ENCODE results near the gene CHSY1.
"Not testable (repeated sequence)": the region's sequence is repeated elsewhere in the genome, so short reads cannot be mapped to it uniquely, and the experiment has no call there.

CHSY1 gene

DNA sequence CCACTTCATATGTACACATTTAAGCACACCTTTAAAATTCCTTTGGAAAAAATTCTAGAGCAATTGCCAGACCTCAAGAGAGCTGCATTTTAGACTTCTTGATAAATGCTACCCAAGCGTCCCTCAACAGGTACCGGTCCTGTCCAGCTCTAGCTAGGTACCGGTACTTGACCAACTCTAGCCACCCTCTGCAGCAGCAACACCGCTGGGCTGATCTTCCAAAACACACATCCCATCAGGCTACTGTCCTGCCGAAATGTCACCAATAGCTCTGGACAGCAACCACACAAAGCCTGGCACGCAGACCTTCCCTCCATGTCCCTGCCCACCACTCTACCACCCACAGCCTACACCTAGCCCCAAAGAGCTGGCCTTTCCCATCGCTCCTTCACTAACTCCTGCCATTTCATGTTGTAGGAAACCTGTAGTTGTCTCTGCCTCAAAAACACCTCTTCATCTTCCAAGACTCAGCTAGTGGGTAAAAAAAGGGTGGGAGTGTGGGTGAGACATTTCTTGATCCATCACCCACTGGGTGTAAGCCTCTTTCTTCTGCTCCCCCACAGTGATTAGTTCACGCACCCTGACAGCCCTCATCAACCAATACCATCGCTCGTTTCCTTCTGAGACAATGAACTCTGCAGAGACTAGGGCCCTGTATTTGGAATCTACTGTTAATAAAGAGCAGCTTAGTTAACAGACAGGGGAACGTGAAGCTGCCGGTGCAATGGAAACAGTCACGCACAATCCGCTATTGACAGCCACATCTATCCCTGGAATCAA, 6.8 kb downstream of the CHSY1 start:
- no peak for DNase-seq

DNA sequence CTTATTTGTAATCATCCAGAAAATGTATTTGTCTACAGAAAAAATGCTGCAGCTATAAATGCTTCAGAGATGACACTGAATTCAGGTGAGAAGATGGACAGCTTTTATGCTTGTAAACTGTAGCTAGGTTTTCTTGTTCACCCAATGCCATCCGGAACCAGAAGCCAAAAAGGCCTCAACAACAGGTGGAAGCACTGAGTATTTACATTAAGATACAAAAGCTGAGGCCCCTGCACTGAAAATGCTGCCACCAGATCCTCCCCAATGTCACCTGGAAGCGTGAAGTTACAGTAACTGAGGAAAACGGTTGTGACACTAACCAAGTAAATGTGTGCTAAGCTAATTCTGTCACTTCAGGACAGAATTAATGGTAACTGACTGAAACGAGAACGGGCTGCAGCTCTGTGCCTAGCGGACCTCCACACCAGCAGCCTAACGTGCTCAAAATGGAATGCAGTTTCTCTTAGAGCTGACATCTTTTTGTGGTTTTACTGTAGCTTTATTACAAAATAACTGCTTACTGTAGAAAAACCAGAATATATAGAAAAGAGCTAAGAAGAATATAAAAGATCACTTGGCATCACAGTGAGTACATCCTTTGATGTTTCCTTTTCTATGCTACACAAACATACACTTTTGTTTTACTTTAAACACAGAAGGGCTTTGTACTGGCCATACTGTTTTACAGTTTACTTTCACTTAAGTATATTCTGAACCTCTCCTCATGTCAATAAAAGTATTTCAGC, 7.6 kb downstream of the CHSY1 start:
- no peak for DNase-seq

DNA sequence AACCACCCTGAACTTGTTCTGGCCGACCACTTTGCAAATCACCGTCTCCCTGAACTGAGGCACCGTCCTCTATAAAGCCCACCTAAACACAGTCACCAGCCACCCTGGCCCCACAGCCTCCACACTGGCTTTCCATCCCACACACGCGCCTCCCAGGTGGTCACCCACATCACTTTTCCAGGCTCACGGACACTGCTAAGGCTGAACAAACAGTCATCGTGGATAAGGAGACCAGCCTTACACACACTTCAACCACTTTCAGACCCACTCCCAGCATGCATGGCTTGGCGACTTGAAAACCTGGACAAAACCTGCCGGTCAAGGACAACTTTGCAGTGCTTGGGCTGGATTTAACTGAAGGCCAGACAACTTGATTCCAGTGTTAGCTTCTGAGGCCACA, 8.4 kb downstream of the CHSY1 start:
- DNase-seq = no peak

DNA sequence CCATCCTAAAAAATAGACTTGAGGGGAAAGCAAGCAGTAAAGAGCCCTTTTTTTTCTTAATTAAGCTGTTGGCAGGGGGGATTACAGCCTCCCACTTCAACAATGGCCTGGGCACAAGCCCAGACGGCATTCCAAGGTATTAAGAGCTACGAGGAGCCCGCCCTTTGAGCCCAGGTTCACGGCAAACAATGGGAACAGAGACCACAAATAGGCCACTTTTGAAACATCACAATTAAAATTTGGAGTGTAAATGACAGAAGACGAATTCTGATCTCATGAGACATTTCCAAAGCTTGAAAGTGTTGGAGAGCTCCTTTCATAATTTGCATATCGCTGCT, 8.9 kb downstream of the CHSY1 start:
- peak; percentile 47 for DNase-seq

DNA sequence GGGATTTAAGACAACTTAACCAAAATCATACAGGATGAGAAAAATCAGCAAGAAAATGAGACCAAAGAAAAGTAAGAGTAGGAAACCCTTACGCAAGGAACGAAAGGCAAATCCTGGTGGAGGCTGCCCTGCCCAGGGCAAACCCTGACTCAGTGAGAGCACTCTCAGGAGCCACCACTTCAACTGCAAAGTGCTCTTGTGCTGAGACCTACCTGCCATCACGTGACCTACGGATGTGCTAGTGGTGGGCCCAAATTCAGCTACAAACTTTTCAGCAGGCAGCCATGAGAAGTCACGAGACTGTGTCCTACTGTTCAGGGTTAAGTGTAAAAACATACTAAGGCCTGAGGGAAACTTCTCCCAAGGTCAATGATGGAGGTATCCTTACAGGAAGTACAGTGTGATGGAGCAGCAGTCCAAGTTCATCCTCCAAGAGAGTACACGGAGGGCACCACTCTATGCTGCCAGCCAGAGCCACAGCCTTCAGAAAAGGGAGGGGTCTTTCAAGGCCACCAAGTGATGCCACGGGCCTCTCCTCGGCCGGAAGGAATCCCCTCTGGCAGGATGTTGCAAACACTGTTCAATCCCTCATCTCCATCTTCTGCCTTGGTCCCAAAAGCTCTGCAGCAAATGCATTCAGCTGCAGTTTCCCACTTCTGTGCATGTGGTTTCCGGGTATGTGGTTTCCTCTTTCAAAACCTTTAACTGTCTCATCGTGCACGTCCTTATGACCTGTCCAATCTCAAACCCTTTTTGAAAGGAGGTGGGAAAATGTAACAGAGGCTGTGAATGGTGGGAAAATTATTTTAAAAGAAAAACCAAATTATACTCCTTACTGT, 9.5 kb downstream of the CHSY1 start:
- DNase-seq = peak; percentile 46

DNA sequence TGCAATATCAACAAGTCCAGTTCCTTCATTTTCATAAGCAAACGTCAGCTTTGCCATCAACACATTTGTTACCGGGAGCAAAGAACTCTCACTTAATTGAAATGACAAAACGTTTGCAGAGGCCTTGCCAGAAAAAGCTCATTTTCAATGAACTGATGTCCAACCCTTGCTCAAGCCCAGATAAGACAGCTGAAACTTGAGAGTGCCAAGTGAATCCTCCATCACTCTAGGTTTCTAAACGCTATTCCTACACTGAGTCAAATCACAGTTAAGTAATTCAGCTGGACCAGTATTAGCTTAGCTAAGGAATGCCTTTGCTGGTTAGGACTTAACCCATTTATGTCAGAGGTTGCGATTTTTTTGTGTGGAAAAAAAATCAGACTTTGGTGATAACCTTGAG, 11.5 kb downstream of the CHSY1 start:
- no peak for DNase-seq

DNA sequence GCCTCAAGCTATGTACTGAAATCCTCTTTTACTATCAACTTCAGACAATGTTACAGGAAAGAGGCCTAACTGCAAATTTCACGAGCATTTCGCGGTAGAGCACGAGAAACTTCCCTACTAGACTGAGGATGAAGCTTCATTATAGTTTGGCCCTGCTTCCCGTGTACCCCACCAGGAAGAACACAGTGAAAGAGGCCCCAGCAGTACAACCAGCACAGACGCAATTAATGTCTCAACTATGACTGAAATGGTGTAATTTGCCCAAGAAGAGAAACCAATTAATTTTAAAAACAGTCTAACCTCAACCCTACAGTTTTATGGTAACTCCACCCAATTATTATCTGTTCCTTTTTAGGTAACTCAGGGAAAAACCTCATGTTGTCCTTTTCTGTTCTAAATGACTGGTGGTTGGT, 12.1 kb downstream of the CHSY1 start:
- no peak for DNase-seq

DNA sequence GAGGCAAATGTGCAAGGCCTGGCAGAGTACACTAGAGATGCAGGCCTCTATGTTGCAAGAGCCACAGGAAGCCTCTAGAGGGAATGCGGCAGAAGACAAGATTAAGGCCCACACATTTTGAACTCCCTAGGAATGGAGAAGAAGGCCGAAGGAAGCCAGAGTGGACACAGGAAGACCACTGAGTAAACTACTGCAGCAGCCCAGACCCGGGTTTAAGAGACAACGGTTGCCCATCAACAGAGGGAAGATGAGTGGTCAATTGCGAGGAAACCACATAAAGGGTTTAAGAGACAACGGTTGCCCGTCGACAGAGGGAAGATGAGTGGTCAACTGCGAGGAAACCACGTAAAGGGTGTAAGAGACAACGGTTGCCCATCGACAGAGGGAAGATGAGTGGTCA, 14.6 kb downstream of the CHSY1 start:
- DNase-seq = no peak

DNA sequence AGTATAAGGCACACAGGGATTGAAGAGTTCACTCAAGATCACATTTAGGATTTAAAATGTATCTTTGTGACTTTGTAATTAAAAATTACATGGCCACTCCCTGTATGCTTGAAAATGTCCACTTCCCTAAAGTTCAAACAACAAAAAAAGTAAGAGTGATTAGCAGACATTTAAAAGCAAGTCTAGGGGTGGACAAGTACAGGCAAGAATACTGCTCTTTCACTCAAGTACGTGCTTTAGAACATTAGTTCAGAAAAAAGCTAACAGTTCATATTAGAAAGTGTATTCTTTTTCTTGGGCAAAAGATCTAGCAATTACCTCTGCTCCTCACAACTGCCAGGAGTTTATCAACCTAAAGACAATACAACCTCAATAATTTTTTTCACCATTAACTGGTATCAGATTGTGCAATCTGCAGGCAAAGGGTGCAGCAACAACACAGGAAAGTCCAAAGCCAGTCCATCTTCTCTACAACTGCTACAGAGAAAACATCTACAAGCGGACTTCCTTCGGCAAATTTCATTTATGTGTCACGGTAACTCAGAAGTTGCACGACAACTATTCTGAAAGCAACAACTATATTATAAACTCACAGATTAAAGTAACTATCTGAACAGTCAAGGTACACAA, 18.1 kb downstream of the CHSY1 start:
- DNase-seq = no peak

DNA sequence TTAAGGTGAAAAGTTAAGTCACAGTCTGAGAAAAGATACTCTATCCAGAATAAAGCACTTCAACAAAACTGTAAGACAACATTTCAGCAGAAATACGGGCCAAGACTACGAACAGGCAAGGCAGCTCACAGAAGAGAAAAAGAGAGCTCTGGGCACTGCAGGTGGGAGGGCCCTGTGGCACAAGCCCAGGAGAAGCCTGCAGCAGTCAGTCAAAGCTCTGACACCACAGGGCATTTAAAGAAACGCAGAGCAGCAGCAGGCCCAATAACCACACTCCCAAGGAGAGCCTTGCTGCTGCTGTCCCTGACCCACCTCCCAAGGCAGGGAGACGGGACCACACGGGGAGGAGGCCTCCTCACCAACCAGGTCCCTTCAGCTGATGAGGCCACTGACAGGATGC, 19.2 kb downstream of the CHSY1 start:
- DNase-seq = no peak

DNA sequence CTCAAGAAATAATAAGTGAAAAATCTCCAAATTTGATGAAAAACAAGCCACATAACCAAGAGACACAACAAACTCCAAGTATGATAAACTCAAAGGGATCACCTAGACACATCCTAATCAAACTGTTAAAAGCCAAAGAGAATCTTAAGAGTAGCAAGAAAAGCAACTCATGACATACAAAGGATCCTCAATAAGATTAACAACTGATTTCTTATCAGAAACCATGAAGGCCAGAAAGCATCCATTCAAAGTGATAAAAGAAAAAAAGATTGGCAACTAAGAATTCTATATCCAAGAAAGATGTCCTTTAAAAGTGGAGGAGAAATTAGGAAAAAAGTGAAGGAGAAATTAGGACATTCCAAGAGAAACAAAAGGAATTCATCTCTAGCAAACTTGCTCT, 23.5 kb downstream of the CHSY1 start:
- no peak for DNase-seq

DNA sequence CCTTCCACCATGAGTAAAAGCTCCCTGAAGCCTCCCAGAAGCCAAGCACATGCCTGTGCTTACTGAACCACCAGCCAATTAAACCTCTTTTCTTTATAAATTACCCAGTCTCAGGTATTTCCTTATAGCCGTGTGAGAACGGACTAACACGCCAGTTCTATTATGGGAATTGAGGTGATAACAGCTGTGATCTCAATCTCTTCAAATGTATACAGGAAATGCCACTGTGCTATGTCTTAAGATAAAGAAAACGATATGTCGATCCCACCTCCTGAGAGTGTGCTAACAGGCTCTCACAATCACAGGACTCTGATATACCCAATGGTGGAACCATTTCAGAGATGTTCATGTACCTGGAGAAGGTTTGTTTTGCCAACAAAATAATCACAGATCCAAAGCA, 26.2 kb downstream of the CHSY1 start:
- no peak for DNase-seq

DNA sequence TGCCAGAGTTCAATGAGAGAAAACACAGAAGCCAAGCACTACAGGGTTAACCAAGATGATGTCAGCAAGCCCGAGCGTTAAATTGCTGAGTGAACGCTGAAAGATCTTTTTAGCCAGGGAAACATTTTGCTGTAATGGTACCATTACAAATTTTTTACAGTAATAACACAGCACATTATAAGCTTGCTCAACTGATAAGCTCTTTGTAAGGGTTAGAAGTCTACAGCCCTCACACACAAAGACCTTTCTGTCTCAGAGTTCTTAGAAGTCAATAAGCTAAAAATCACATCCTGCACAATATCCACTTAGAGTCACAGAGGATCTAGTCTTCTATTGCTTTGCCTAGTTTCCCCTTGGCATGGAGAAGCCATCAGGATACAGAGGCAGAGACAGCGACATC, 29.9 kb downstream of the CHSY1 start:
- DNase-seq = no peak

DNA sequence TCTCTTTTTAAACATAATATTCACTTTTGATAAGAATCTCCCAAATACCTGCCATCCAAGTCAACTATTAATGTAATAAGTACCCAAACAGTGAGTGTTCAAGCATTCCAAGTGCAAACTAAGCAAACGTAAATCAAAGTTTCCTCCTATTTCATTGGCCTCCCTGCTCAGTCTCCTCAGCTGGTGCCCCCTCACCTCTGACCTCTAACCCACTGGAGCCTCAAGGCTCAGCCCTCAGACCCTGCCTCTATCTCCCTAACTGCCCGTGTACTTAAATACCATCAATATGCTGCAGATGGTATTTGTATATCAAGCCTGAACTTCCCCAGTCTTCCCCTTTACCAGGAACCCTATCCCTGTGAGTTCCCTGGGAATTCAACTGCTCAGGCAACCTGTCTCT, 31.8 kb downstream of the CHSY1 start:
- no peak for DNase-seq

DNA sequence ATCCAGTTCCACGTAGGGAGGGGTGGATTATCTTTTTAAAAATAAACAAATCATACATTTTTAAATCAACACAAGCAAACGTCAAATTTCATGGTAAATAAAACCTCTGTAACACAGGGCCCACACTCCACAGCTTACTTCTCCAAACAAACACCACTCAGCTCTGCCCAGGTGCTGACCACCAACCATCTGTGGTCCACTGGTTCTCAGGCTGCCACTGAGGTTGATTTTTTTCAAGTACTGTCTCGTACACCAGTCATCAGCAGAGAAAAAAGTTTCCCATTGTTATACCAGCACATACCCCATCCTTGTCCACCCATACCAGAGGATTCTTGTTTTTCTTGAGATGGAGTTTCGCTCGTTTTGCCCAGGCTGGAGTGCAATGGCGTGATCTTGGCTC, 32.4 kb downstream of the CHSY1 start:
- no peak for DNase-seq

DNA sequence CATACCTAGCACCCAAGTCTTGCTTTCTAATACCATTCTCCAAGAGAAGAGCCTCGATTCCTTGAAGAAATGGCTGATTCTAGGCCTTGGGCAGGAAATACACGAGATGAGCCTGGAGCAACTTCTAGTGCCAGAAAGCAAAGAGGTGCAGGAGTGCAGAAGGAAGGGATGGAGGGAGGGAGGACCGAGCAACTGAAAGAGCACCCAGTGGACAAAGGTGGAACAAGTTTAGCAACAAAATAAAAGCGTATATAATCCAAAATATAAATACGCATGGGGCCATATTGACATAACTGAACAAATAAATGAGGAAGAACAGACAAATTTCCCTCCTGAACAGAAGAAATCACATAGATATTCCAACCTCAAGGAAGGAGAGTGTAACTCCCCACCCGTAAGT, 34.4 kb downstream of the CHSY1 start:
- DNase-seq = no peak

DNA sequence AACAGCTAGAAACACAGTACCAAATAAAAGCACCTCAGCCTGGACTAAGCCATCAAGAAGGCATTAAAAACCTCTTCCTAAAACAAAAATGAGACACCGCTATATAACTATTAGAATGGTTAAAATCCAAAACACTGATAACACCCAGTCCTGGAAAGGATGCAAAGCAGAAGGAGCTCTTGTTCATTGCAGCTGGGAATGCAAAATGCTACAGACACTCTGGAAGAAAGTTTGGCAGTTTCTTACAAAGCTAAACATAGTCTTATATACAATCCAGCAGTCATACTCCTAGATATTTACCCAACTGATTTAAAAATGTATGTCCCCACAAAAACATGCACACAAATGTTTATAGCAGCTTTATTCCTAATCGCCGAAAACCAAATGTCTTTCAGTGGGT, 35.7 kb downstream of the CHSY1 start:
- no peak for DNase-seq

DNA sequence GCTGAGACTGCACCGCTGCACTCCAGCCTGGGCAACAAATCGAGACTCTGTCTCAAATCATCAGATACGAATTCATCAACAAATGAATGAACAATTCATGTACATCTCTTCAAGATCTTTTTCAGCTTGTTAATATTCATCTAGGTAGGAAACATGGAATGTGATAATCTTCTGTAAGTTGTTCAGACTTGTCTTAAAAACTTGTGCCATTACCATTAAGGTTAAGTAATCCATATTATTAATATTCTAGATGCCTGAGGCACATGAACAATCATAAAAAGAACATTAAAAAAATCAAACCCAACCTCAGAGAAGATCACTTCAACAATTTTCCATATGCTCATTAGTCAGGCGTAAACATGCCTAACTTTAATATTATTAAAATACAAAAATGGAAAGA, 36.2 kb downstream of the CHSY1 start:
- DNase-seq = no peak

DNA sequence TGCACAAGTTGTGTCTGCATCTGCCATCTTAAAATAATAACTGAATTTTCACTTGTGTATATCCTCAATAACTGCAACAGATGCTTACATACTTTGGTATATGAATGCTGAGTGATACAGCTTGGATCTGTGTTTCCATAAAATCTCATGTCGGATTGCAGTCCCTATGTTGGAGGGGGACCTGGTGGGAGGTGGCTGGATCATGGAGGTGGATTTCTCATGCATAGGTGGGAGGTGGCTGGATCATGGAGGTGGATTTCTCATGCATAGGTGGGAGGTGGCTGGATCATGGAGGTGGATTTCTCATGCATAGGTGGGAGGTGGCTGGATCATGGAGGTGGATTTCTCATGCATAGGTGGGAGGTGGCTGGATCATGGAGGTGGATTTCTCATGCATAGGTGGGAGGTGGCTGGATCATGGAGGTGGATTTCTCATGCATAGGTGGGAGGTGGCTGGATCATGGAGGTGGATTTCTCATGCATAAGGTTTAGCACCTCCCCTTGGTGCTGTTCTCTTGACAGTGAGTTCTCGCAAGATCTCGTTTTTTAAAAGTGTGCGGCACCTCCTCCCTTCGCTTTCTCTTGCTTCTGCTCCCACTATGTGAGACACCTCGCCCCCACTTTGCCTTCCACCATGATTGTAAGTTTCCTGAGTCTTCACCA, 37.3 kb downstream of the CHSY1 start:
- DNase-seq = not testable (repeated sequence)

DNA sequence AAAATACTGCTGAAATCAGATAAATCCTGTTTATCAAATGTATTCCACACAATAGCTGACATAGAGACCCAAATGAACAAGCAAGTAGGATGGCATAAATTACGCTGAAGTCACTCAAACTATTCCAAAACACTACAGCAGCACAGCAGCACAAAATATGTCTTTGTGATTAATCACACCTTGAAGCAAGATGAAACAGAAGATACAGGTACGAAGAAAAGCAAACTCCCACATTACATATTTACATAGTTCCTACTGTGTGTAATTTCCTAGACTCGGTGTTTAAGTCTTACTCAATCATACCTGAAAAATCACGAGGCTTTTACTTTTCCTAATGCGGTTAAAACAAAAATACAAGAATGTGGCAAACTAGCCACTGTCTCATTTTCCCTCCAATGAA, 38.3 kb downstream of the CHSY1 start:
- no peak for DNase-seq

DNA sequence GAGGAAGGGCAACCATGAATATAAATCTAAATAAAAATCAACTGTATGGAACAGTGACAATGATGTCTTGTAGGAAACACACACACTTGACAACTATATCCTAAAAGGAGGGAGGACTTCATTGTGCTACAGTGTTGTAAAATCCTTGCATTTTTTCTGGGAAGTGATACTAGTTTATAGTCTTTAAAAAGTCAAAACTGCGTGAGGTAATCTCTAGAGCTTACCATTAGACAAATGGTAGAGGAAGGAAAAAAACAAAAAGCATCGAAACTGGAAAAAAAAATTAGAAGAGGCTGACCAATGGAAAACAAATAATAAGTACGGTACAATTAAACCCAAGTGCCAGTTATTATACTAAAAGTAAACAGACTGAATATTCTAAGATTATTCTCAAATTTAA, 38.7 kb downstream of the CHSY1 start:
- no peak for DNase-seq

DNA sequence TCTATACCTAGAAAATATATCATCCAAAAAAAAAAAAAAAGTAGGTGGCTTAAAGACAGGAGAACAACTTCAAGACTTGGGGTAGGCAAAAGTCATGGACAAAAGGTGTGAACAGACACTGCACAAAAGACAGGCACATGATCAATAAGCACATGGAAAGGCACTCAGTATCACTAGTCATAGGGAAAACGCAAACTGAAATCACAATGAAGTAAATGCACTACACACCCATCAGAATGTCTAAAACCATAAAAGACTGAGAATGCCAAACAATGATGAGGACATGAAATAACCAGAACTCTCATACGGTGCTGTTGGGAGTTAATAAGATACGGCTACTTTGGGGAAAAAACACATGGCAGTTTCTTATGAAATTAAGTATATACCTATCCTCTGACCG, 40.0 kb downstream of the CHSY1 start:
- DNase-seq = no peak

DNA sequence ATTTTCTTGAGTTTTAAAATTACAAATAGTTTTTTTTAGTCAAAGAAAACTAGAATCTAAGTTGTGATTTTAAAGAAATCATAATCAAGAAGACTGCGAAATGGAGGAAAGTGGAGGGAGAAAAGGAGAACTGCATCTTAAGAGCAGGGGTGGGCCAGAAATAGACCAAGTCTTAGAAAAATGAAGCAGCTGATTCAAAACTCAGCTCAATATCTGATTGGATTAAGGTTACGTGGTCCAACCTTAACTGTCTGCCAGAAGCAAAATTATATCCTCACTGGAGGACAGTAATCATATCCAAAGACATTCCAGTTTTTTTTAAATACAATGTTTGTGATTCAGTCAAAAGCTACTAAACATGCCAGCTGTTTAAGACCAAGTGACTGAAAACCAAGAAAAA, 41.4 kb downstream of the CHSY1 start:
- no peak for DNase-seq

All from NCI-H1105 treated with DMSO at 0.1 percent for 48 hours (cell line).